ENCODE measurements around the gene GSTM3. TPM values are rescaled to one million over a fixed set of nuclear protein-coding genes. Genes with fewer than 3 reads are reported as not detected.
"Not testable (repeated sequence)": the region's sequence is repeated elsewhere in the genome, so short reads cannot be mapped to it uniquely, and the experiment has no call there.

The GSTM3 gene
- total RNA-seq, 1 experiment from 2014 or later: 72.1 TPM

GRCh38 chr1:109777436-109777835, 36.6 kb upstream of the GSTM3 start:
- in situ Hi-C loops (cut with HindIII; ENCODE audit: low pct_unique_long_range_greater_than_20kb, low sequenced_read_pairs): no loop called here
- no peak for DNase-seq (ENCODE audit: low read depth, low spot score)

GRCh38 chr1:109776911-109777310, 36.1 kb upstream of the GSTM3 start:
- in situ Hi-C loops (cut with HindIII; ENCODE audit: low pct_unique_long_range_greater_than_20kb, low sequenced_read_pairs): no loop called here
- DNase-seq (ENCODE audit: low read depth, low spot score): peak; percentile 83

GRCh38 chr1:109776206-109776835, 35.5 kb upstream of the GSTM3 start:
- no peak for DNase-seq (ENCODE audit: low read depth, low spot score)
- in situ Hi-C loops (cut with HindIII; ENCODE audit: low pct_unique_long_range_greater_than_20kb, low sequenced_read_pairs): no loop called here

GRCh38 chr1:109775398-109775797, 34.6 kb upstream of the GSTM3 start:
- no peak for DNase-seq (ENCODE audit: low read depth, low spot score)
- in situ Hi-C loops (cut with HindIII; ENCODE audit: low pct_unique_long_range_greater_than_20kb, low sequenced_read_pairs): no loop called here

- no peak for DNase-seq (ENCODE audit: low read depth, low spot score)
- in situ Hi-C loops (cut with HindIII; ENCODE audit: low pct_unique_long_range_greater_than_20kb, low sequenced_read_pairs): no loop called here
These were observed 33.2 kb upstream of the GSTM3 start for GRCh38 chr1:109773900-109774485.

- in situ Hi-C loops (cut with HindIII; ENCODE audit: low pct_unique_long_range_greater_than_20kb, low sequenced_read_pairs): no loop called here
- peak; percentile 91 for DNase-seq (ENCODE audit: low read depth, low spot score)
These were observed 32.5 kb upstream of the GSTM3 start for GRCh38 chr1:109773203-109773899.

GRCh38 chr1:109772658-109773202, 31.9 kb upstream of the GSTM3 start:
- in situ Hi-C loops (cut with HindIII; ENCODE audit: low pct_unique_long_range_greater_than_20kb, low sequenced_read_pairs): no loop called here

GRCh38 chr1:109771712-109772657, 31.1 kb upstream of the GSTM3 start:
- no peak for DNase-seq (ENCODE audit: low read depth, low spot score)
- in situ Hi-C loops (cut with HindIII; ENCODE audit: low pct_unique_long_range_greater_than_20kb, low sequenced_read_pairs): no loop called here

More at GRCh38 chr1:109772658-109773202, 31.9 kb upstream of the GSTM3 start:
- DNase-seq (ENCODE audit: low read depth, low spot score): no peak

GRCh38 chr1:109770331-109771095, 29.7 kb upstream of the GSTM3 start:
- in situ Hi-C loops (cut with HindIII; ENCODE audit: low pct_unique_long_range_greater_than_20kb, low sequenced_read_pairs): no loop called here
- no peak for DNase-seq (ENCODE audit: low read depth, low spot score)

- in situ Hi-C loops (cut with HindIII; ENCODE audit: low pct_unique_long_range_greater_than_20kb, low sequenced_read_pairs): no loop called here
- DNase-seq (ENCODE audit: low read depth, low spot score): no peak
These were observed 28.7 kb upstream of the GSTM3 start for GRCh38 chr1:109769330-109770078.

GRCh38 chr1:109768820-109769219, 28.0 kb upstream of the GSTM3 start:
- in situ Hi-C loops (cut with HindIII; ENCODE audit: low pct_unique_long_range_greater_than_20kb, low sequenced_read_pairs): no loop called here
- no peak for DNase-seq (ENCODE audit: low read depth, low spot score)

GRCh38 chr1:109768335-109768650, 27.5 kb upstream of the GSTM3 start:
- no peak for DNase-seq (ENCODE audit: low read depth, low spot score)
- in situ Hi-C loops (cut with HindIII; ENCODE audit: low pct_unique_long_range_greater_than_20kb, low sequenced_read_pairs): no loop called here

GRCh38 chr1:109767637-109768334, 26.9 kb upstream of the GSTM3 start:
- in situ Hi-C loops (cut with HindIII; ENCODE audit: low pct_unique_long_range_greater_than_20kb, low sequenced_read_pairs): no loop called here
- no peak for DNase-seq (ENCODE audit: low read depth, low spot score)

GRCh38 chr1:109766991-109767636, 26.3 kb upstream of the GSTM3 start:
- in situ Hi-C loops (cut with HindIII; ENCODE audit: low pct_unique_long_range_greater_than_20kb, low sequenced_read_pairs); DNase-seq (ENCODE audit: low read depth, low spot score): not testable (repeated sequence)

GRCh38 chr1:109765896-109766615, 25.2 kb upstream of the GSTM3 start:
- in situ Hi-C loops (cut with HindIII; ENCODE audit: low pct_unique_long_range_greater_than_20kb, low sequenced_read_pairs): no loop called here

More at GRCh38 chr1:109765896-109766615, 25.2 kb upstream of the GSTM3 start:
- DNase-seq (ENCODE audit: low read depth, low spot score): no peak

All from SK-MEL-5 (cell line).